Measurements from ENCODE around the gene ARHGAP22. TPM values are rescaled to one million over a fixed set of nuclear protein-coding genes. Genes with fewer than 3 reads are reported as not detected.

ARHGAP22 gene
- polyA plus RNA-seq, 1 of the 3 experiments (the other 2 are of a cell fraction): 12.4 TPM

GRCh38 chr10:48507494-48507893 lies 97.4 kb downstream of the ARHGAP22 start:
- POLR2A ChIA-PET: no interaction called here
- Histone ChIP-seq H3K4me3 (ENCODE audit: low read depth in 2 of 2, low read length in 1 of 2) (no peak overlapping the region), H3K27me3 (ENCODE audit: insufficient read depth) (no peaks in the 10 kb centered on the region), H3K9me3 (no peaks in the 10 kb centered on the region), H3K27ac (ENCODE audit: low read depth in 2 of 2, low read length in 1 of 2) (no peak overlapping the region), H3K4me1 (ENCODE audit: control insufficient read depth in 1 of 2, insufficient read depth in 2 of 2, low read depth in 1 of 2, low read length in 1 of 2) (peaks cover 0 to 16% of the 10 kb centered on the region in 2 experiments; a peak in 1 of 4 replicates), H2AFZ (ENCODE audit: low read depth) (no peak overlapping the region), H4K20me1 (ENCODE audit: insufficient read depth) (peaks cover 76% of the 10 kb centered on the region), H3F3A (replicated peaks; ENCODE audit: insufficient read depth) (peaks cover 10% of the 10 kb centered on the region), H3K79me2 (ENCODE audit: insufficient read depth) (peaks cover 98% of the 10 kb centered on the region), H3K9me2 (no peaks in the 10 kb centered on the region), H3K36me3 (replicated peaks in 1 of 2; ENCODE audit: control insufficient read depth in 1 of 2, insufficient read depth in 2 of 2, low read length in 1 of 2) (peaks cover 0 to 5% of the 10 kb centered on the region in 2 experiments), H3K4me2 (no peak overlapping the region), H3K9ac (no peak overlapping the region)
- CTCF ChIA-PET: interaction anchor here (0.7 to 1.9 kb wide), 7 partner anchors 9 to 149 kb away, joined by 3 to 20 read pairs (median 9); no protein-coding TSS in a partner anchor
- TF ChIP-seq FOXJ3 (CRISPR knock-in tag; IDR thresholded peaks at IDR 0.05): no peak
- no peak for TF ChIP-seq CTCF (IDR thresholded peaks at IDR 0.05)
- 94% methylated on average over 6 of the region's 6 CpGs for WGBS (ENCODE audit: low lambda C conversion rate)
- no peak for DNase-seq

GRCh38 chr10:48506147-48506917 lies 98.5 kb downstream of the ARHGAP22 start:
- H3K4me2 ChIP-seq: no peak overlapping the region
- H3K27ac ChIP-seq (ENCODE audit: low read depth in 2 of 2, low read length in 1 of 2): no peak overlapping the region
- peaks cover 74% of the 10 kb centered on the region for H4K20me1 ChIP-seq (ENCODE audit: insufficient read depth)
- no peak overlapping the region for H3K4me3 ChIP-seq (ENCODE audit: low read depth in 2 of 2, low read length in 1 of 2)
- TF ChIP-seq PBX3 (IDR thresholded peaks at IDR 0.05): no peak
- peak; percentile 74 for TF ChIP-seq RAD21 (IDR thresholded peaks at IDR 0.05; ENCODE audit: low read length)
- peak; percentile 64 for TF ChIP-seq SMC3 (IDR thresholded peaks at IDR 0.05; ENCODE audit: low read depth, low read length)
- peak; percentile 52 for TF ChIP-seq CTCF (IDR thresholded peaks at IDR 0.05)
- CTCF ChIA-PET: interaction anchor here (0.6 to 1.9 kb wide), 22 partner anchors 9 to 196 kb away, joined by 3 to 20 read pairs (median 4); no protein-coding TSS in a partner anchor
- WGBS (ENCODE audit: low lambda C conversion rate): 97% methylated on average over 8 of the region's 8 CpGs
- DNase-seq: peak; percentile 60
- no peaks in the 10 kb centered on the region for H3K27me3 ChIP-seq (ENCODE audit: insufficient read depth)
- POLR2A ChIA-PET: no interaction called here
- peaks cover 95% of the 10 kb centered on the region for H3K79me2 ChIP-seq (ENCODE audit: insufficient read depth)
- no peak overlapping the region for H2AFZ ChIP-seq (ENCODE audit: low read depth)
- H3F3A ChIP-seq (replicated peaks; ENCODE audit: insufficient read depth): peaks cover 10% of the 10 kb centered on the region
- H3K4me1 ChIP-seq (ENCODE audit: control insufficient read depth in 1 of 2, insufficient read depth in 2 of 2, low read depth in 1 of 2, low read length in 1 of 2): peaks cover 0 to 16% of the 10 kb centered on the region in 2 experiments; a peak in 1 of 4 replicates
- H3K36me3 ChIP-seq (replicated peaks in 1 of 2; ENCODE audit: control insufficient read depth in 1 of 2, insufficient read depth in 2 of 2, low read length in 1 of 2): no peaks in the 10 kb centered on the region
- H3K9me3 ChIP-seq: no peaks in the 10 kb centered on the region
- H3K9me2 ChIP-seq: no peaks in the 10 kb centered on the region
- no peak overlapping the region for H3K9ac ChIP-seq
